ENCODE measurements around the gene CD320. TPM values are rescaled to one million over a fixed set of nuclear protein-coding genes. Genes with fewer than 3 reads are reported as not detected.

Gene CD320
- polyA plus RNA-seq, 1 donor from 2014 or later: 89.6 TPM

DNA sequence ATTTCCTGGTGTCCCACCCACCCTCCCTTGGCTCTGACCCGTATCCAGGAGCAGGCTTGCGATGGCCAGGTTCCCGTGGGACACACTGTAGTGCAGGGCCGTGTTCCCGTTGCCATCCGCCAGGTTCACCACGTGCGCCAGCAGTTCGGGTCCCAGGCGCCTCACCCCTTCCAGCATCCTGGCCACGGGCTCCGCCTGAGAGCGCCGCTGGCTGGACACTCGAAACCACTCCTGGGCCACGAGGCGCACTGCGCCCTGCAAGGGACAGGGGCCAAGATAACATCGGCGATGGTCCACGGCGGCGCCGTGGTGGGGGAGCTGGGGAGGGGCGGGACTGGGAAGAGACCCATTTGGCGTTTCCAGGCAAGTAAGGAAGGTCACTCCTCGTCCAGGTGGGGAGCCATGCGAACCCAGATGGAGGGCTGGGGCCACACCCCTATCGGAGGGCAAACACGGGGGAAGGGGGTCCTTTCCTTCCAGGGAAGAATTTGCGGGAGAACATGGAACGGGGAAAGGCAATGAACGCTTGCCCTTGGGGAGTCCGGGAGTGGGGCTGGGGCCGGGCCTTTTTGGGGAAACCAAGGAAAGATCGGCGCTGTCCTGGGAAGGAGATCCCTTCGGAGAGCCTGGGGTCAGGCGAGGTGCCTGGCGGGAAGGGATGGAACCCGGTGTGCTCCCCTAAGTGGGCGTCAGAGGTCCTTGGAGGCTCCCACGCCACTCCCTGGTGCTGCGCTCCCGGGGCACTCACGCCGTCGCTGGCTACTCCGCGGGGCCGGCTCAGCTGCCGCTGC is 25.0 kb upstream of the CD320 start:
- H3K4me3 ChIP-seq (ENCODE audit: low read length): peak overlapping the region; percentile 62
- H3K9me3 ChIP-seq (ENCODE audit: low read length): no peaks in the 10 kb centered on the region
- no peak overlapping the region for H3K27ac ChIP-seq (ENCODE audit: low read length)
- H3K4me2 ChIP-seq (ENCODE audit: low read length): no peak overlapping the region
- H3K79me2 ChIP-seq (replicated peaks; ENCODE audit: insufficient read depth, low read length): no peaks in the 10 kb centered on the region
- H3K36me3 ChIP-seq (ENCODE audit: insufficient read depth, low read length): no peaks in the 10 kb centered on the region
- no peaks in the 10 kb centered on the region for H3F3A ChIP-seq (ENCODE audit: insufficient read depth, low read length, poor library complexity, severe bottlenecking)
- TF ChIP-seq RAD21 (conservative IDR thresholded peaks at IDR 0.05): no peak
- no peak for TF ChIP-seq SMC3 (conservative IDR thresholded peaks at IDR 0.05; ENCODE audit: poor library complexity)
- no peak for TF ChIP-seq EZH2 (IDR thresholded peaks at IDR 0.05; ENCODE audit: borderline replicate concordance, insufficient read depth, low read length, poor library complexity, severe bottlenecking)
- TF ChIP-seq POLR2AphosphoS5 (IDR thresholded peaks at IDR 0.05): no peak
- TF ChIP-seq, protein P1, sequence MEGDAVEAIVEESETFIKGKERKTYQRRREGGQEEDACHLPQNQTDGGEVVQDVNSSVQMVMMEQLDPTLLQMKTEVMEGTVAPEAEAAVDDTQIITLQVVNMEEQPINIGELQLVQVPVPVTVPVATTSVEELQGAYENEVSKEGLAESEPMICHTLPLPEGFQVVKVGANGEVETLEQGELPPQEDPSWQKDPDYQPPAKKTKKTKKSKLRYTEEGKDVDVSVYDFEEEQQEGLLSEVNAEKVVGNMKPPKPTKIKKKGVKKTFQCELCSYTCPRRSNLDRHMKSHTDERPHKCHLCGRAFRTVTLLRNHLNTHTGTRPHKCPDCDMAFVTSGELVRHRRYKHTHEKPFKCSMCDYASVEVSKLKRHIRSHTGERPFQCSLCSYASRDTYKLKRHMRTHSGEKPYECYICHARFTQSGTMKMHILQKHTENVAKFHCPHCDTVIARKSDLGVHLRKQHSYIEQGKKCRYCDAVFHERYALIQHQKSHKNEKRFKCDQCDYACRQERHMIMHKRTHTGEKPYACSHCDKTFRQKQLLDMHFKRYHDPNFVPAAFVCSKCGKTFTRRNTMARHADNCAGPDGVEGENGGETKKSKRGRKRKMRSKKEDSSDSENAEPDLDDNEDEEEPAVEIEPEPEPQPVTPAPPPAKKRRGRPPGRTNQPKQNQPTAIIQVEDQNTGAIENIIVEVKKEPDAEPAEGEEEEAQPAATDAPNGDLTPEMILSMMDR (IDR thresholded peaks at IDR 0.05; ENCODE audit: poor library complexity, severe bottlenecking): no peak
- TF ChIP-seq, protein P2, sequence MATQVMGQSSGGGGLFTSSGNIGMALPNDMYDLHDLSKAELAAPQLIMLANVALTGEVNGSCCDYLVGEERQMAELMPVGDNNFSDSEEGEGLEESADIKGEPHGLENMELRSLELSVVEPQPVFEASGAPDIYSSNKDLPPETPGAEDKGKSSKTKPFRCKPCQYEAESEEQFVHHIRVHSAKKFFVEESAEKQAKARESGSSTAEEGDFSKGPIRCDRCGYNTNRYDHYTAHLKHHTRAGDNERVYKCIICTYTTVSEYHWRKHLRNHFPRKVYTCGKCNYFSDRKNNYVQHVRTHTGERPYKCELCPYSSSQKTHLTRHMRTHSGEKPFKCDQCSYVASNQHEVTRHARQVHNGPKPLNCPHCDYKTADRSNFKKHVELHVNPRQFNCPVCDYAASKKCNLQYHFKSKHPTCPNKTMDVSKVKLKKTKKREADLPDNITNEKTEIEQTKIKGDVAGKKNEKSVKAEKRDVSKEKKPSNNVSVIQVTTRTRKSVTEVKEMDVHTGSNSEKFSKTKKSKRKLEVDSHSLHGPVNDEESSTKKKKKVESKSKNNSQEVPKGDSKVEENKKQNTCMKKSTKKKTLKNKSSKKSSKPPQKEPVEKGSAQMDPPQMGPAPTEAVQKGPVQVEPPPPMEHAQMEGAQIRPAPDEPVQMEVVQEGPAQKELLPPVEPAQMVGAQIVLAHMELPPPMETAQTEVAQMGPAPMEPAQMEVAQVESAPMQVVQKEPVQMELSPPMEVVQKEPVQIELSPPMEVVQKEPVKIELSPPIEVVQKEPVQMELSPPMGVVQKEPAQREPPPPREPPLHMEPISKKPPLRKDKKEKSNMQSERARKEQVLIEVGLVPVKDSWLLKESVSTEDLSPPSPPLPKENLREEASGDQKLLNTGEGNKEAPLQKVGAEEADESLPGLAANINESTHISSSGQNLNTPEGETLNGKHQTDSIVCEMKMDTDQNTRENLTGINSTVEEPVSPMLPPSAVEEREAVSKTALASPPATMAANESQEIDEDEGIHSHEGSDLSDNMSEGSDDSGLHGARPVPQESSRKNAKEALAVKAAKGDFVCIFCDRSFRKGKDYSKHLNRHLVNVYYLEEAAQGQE (IDR thresholded peaks at IDR 0.05; ENCODE audit: borderline replicate concordance): no peak
- no peak for TF ChIP-seq MXI1 (conservative IDR thresholded peaks at IDR 0.05; ENCODE audit: poor library complexity, severe bottlenecking)
- TF ChIP-seq TAF1 (IDR thresholded peaks at IDR 0.05; ENCODE audit: low read depth): no peak
- no peak for TF ChIP-seq EP300 (conservative IDR thresholded peaks at IDR 0.05; ENCODE audit: poor library complexity, severe bottlenecking)
- no peak overlapping the region for H3K9ac ChIP-seq (ENCODE audit: low read length)
- peaks cover 51% of the 10 kb centered on the region for H3K27me3 ChIP-seq (ENCODE audit: insufficient read depth, low read depth, low read length)
- H4K20me1 ChIP-seq (ENCODE audit: insufficient read depth): no peaks in the 10 kb centered on the region
- H2AFZ ChIP-seq (ENCODE audit: low read depth, low read length): no peak overlapping the region
- H3K9me2 ChIP-seq (ENCODE audit: insufficient read depth, low read length): no peaks in the 10 kb centered on the region

DNA sequence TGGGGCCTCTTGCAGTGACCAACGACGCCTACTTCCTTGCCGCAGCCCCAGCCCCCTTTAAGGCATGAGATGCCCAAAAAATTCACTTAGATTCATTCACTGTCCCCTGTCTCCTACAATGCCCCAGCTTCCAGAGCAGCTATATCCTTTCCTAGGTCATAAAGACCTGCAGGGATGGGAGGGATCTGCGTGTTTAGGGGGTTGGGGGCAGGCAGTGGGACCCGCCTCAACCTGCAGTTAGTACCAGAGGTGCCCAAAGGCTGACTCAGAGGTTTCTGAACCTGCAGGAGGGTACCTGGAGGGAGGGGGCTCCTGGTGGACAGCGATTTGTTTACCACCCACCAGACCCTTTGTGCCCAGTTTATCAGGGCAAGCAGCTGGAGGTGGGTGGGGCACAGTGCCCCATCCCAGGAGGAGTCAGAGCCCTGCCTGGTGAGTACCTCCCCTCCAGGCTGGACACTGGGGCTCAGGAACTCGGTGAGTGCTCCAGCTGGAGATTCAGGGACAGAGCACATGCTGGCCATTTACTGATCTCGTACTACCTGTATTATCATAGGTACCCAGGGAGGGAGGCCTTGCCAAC is 23.2 kb upstream of the CD320 start:
- Histone ChIP-seq H2AFZ (ENCODE audit: low read depth, low read length) (no peak overlapping the region), H4K20me1 (ENCODE audit: insufficient read depth) (no peaks in the 10 kb centered on the region), H3K9ac (ENCODE audit: low read length) (no peak overlapping the region), H3K9me2 (ENCODE audit: insufficient read depth, low read length) (no peaks in the 10 kb centered on the region), H3K9me3 (ENCODE audit: low read length) (no peaks in the 10 kb centered on the region), H3K4me3 (ENCODE audit: low read length) (no peak overlapping the region), H3K79me2 (replicated peaks; ENCODE audit: insufficient read depth, low read length) (no peaks in the 10 kb centered on the region), H3K4me2 (ENCODE audit: low read length) (no peak overlapping the region), H3K36me3 (ENCODE audit: insufficient read depth, low read length) (no peaks in the 10 kb centered on the region), H3F3A (ENCODE audit: insufficient read depth, low read length, poor library complexity, severe bottlenecking) (no peaks in the 10 kb centered on the region), H3K27me3 (ENCODE audit: insufficient read depth, low read depth, low read length) (peaks cover 45% of the 10 kb centered on the region), H3K27ac (ENCODE audit: low read length) (no peak overlapping the region)
- TF ChIP-seq TAF1 (IDR thresholded peaks at IDR 0.05; ENCODE audit: low read depth): no peak
- no peak for TF ChIP-seq RAD21 (conservative IDR thresholded peaks at IDR 0.05)
- TF ChIP-seq, protein P1 (IDR thresholded peaks at IDR 0.05; ENCODE audit: poor library complexity, severe bottlenecking): no peak
- TF ChIP-seq SMC3 (conservative IDR thresholded peaks at IDR 0.05; ENCODE audit: poor library complexity): no peak
- TF ChIP-seq, protein P2 (IDR thresholded peaks at IDR 0.05; ENCODE audit: borderline replicate concordance): no peak
- no peak for TF ChIP-seq POLR2AphosphoS5 (IDR thresholded peaks at IDR 0.05)
- TF ChIP-seq EZH2 (IDR thresholded peaks at IDR 0.05; ENCODE audit: borderline replicate concordance, insufficient read depth, low read length, poor library complexity, severe bottlenecking): no peak
- no peak for TF ChIP-seq MXI1 (conservative IDR thresholded peaks at IDR 0.05; ENCODE audit: poor library complexity, severe bottlenecking)
- no peak for TF ChIP-seq EP300 (conservative IDR thresholded peaks at IDR 0.05; ENCODE audit: poor library complexity, severe bottlenecking)
